ENCODE results near the gene C3orf20.

C3orf20 gene

DNA sequence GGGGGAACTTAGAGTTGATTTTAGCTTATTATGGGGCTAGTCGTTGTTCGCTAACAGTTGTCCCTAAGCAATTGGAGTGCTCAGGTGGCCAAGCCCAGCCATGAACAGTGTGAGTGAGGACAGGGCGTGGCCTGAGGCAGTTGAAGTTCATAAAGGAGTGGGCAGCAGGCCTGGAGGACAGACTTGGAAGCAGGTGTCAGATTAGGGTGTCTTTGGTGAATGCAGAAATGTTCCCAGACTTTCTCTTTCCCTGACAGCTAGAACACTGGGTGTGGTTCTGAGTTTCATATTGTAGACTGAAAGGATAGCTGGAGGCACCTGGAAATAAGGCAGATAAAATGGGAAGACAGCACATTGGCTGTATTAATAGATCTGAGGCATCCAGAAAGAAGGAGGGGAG lies 84.0 kb downstream of the C3orf20 start:
- DNase-seq (ENCODE audit: low spot score) = peak; percentile 36

DNA sequence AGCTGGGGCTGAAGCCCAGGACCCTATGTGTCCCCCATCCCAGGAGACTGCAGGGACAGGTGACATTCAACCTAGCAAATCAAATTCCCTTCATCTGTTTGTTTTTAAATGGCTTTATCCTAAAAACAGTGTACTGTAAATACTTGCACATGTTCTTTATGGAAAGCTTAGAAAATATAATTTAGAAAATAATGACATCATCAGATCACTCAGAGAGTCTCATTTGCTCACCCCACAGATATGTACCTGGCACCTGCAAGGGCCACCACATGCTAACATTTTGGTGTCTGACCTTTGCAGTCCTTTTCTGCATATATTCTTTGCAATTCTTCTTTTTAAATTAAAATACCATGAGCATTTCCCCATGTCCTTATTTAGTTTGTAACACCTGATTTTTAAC lies 85.2 kb downstream of the C3orf20 start:
- no peak for DNase-seq (ENCODE audit: low spot score)

DNA sequence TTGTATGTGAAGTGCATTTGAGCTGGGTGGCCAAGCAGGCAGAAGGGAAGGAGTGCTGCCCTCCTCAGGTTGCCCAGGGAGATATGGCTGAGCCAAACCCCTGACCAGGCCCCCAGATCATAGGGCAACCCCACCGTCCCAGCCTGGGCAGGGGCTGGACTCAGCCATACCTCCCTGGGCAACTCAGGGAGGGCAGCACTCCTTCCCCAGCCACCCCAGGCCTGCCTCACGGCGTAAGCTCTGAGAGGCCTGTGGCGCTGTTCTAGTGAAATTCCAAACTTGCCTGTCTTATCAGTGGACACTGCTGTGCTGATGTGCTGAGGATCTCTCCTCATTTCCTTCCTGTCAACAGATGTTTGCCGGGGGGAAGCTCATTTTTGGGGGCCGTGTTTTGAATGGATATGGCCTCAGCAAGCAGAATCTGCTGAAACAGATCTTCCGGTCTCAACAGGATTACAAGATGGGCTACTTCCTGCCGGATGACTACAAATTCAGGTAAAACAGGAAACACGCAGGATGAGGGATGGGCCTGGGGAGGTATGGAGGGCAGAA lies 86.3 kb downstream of the C3orf20 start:
- peak; percentile 52 for DNase-seq (ENCODE audit: low spot score)

DNA sequence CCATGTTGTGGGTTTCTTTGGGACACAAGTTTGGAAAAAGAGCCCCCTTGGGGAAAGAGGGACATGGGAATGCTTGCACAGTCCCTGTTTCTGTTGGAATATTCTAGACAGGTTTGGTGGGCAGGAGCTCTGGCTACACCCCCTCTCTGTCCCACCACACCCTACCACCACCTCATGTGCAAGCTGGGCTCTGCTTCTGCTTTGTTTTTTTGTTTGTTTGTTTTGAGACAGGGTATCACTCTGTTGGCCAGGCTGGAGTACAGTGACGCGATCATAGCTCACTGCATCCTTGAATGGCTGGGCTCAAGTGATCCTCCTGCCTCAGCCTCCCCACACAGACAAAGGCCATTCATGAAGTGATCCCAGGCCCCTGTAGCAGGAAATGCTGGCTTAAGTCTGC lies 86.9 kb downstream of the C3orf20 start:
- no peak for DNase-seq (ENCODE audit: low spot score)

DNA sequence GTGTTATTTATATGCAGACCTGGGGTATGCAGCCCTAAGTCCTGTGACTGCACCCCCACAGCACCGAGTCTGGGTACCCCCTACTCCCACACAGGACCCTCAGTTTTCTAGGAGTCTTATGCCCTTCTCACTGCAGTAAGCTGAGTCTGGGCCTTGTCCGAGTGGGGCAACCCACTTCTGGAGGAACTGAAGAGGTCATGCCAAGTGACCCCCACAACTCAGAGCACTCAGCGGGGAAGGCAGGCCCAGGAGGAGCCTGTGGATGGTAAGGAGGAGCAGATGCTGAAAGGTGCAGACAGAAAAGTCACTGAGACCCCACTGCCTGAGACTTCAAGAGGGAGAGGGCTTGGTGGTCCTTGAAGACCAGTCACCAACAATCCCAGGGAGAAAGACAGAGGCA lies 87.8 kb downstream of the C3orf20 start:
- no peak for DNase-seq (ENCODE audit: low spot score)

DNA sequence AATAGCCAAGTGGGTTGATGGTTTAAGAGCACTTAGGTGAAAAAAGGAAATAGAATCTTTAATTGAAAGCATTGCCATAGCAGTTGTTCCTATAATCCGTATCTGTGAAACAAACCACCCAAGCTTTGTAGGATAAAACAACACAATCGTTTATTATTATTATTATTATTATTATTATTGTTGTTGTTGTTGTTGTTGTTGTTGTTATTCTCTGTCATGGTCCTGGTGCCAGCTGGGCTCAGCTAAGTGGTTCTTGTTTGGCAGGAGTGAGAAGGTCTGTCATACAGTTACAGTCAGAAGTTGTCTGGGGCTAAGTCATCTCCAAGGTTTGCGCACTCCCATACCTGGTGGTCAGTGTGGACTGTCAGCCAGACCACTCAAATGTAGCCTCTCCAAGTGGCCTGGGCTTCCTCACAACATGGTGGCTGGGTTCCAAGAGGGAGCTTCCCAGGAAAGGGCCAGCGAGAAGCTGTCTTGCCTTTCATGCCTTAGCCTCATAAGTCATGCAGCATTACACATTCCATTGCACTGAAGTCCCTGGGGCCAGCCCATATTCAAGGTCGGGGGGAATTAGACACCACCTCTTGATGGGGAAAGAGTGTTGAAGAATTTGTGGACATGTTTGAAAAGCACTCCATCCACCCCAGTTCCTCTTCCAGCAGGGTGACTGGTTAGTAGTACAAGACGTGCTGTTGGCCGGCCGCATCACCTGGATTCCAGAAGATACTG lies 89.6 kb downstream of the C3orf20 start:
- no peak for DNase-seq (ENCODE audit: low spot score)

DNA sequence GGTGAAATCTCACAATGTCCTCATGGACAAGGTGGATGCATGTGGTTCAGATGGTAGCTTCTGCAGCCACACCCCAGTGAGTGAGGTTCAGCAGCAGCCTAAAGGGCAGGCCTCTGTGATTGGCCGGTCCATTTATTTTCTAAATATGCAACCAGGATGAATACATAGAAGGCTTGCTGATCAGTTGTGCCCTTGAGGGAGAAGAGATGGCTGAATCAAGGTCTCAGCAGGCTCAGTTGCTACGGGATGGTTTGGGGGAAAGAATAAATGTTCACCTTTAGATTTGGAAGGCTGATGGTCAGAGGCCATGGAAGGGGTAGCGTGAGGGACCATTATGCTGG lies 90.1 kb downstream of the C3orf20 start:
- no peak for DNase-seq (ENCODE audit: low spot score)

DNA sequence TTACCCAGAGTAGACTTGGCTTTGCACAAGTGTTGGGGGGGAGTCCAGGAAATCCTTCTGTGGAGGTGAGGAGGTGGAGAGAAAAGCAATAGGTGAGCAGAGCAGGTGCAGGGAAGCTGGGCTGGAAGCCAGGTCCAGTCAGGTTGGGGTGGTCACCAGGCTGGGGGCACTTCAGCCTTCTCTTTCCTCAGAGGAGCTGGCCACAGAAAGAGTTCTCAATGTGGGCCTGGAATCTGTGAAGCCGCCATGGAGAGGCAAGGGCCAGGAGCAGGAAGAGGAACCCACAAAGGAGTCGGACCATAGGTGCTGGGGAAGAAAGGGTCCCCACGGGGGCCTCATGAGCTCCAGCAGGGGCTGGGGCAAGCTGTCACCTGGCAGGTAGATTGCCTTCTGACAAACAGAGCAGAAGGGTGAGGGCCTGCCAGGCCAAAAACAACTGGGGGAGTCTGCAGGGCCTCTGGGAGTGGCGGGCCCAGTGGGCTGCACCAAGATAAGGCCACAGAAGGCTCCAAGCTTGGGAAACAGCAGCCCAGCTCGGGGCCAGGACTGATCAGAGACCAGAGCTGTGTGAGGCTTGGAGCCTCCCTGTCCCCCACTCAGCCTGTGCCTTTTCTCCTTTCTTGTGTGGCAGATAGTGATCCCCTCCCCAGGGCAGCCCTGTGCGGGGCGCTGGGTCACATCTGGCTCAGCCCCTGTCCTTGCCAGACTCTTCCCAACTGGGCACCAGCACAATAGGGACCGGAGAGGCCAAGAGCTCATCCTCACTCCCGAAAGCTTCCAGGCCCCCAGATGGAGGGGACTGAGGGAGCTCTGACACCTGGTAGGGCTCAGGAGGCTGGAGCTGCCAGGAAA lies 90.9 kb downstream of the C3orf20 start:
- DNase-seq (ENCODE audit: low spot score) = peak; percentile 34

DNA sequence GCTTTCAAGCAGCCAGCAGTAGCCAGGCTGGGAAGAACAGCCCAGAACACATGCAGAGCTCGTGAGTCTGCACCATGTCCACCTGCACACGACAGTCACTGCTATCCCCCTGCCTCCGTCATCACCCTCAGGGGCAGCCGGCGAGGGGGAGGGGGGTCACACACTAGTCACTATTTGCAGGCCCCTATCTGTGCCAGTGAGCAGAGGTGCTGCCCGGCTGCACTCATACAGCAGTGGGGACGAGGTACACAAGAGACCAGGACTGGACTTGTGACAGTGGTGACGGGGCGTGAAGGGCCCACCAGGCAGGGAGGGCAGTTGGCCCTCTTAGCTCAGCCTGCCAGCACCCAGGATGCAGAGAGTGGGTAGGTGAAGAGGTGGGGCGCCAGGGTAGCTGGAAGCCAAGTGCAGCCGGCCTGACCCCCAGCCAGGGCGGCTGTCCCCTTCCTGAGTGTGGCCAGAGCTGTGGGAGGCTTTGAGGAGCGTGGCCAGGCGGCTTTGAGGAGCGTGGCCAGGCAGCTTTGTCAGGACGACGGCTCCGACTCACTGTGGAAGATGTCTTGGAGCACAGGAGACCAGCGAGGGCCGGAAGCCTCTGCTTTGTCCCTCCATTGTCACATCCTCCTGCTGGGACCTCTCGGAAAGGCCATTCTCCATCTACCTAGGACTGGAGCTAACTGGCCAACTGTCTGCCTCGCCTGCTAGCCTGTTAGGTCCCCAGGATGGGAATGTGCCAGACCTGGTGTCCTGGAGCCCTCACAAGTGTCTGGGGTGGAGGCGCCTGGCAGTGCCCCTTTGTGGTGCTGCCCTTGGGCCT lies 91.7 kb downstream of the C3orf20 start:
- peak; percentile 48 for DNase-seq (ENCODE audit: low spot score)

DNA sequence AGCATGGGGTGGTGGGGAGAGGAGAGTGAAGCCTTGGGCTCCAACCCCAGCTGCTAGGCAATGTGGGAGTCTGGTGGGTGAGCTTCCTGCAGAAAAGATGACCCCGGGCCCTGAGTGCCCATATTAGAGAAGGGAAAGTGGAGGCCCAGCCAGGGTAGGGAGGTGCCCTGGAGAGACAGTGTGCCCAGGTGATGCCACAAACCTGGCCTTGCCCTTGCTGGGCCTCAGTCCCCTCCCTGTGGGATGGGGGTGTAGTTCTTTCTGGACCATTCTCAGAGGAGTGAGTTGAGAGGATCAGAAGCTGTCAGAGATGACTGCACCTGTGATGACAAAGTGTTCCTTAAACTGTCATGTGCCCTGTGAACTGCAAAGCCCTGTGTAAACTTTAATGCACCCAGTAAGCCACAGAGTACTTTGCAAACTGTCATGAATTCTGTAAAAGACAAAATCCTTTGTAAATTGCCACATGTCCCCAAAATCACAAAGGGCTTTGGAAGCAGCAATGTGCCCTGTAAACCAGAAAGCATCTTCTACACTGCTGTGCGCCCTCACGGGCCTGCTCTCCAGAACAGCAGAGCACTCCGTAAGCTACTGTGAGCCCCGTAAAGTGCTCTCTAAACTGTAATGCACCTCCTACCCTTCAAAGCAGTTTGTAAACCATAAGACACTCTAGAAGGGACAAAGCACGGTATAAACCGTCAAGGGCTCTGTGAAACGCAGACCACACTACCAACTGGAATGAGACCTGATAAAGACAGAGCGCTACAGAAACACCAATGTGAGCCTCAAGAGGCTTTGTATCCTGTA lies 92.5 kb downstream of the C3orf20 start:
- peak; percentile 33 for DNase-seq (ENCODE audit: low spot score)

DNA sequence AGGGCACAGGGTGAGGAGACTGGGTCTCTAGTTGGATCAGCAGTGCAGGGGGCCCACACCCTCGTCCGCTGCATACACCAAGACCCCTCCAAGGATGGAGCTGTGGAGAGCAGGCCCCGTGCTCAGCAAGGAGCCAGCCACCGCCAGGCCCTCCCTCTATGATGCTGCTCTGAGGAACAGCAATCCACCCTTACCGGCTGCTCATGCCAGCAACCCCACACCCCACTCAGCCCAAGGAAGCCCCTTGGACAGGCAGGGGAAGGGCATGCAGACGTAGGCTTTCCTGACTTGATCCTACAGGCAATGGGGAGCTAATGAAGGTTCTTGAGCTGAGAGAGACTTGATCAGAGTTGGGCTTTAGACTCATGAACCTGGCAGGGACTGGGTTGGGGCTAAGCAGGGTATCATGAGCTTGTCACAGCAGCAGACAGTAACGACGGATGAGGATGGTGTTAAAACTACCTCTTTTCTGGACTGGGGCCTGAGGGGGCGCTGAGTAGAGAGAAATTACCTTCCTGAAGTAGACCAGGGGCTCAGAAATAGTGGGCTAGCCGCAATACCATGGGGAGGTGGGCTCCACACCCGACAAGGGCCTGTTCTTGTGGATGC lies 93.3 kb downstream of the C3orf20 start:
- peak; percentile 36 for DNase-seq (ENCODE audit: low spot score)

DNA sequence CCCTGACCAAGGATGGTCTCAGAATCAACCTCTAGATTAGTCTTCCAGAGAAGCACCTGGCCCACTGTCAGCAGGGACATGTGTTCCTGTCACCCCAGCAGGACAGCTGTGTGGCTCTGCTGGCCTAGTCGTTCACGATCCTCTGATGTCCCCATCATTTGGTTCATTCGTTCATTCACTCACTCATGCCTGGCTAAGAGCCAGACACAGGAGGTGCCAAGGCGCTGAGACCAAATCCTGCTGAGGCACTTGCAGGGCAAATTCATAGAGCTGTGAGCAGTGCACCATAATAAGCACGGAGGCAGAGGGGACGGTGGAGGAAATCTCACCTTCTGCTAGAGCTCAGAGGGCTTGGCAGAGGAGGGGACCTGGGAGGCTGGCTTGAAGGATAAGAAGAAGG lies 93.9 kb downstream of the C3orf20 start:
- DNase-seq (ENCODE audit: low spot score) = no peak

DNA sequence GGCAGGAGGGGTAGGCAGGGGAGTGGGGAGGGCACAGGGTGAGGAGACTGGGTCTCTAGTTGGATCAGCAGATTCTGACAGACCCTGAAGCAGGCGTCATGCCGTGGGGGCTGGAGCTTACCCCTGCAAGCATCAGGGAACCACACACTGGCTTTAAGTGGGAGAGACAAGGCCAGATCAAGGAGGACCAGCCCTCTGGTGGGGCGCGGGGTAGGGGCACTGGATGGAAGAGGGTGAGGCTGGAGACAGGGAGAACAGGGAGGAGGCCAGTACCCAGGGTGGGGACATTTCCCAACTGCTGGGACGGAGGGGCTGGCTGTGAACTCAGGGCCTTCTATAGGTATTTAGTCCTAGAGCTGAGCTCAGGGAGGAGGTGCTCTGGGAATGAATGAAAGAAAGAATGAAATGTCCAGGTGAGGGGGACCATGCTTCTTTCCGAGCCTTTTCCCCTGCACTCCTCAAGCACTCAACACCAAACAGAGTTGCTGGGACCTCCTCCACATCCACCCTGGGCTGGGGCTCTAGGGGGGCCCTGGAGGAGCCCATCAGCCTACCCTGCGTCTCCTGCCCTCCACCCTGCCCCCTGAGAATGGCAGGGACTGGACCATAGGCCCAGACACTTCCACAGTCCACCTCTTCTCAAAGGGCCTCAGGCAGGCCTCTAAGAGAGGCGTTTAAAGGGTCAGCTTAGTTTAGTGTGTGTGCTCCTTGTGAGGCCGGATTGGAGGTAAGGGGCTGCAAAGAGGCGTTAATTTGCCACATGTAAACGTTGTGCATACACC lies 94.8 kb downstream of the C3orf20 start:
- peak; percentile 50 for DNase-seq (ENCODE audit: low spot score)

DNA sequence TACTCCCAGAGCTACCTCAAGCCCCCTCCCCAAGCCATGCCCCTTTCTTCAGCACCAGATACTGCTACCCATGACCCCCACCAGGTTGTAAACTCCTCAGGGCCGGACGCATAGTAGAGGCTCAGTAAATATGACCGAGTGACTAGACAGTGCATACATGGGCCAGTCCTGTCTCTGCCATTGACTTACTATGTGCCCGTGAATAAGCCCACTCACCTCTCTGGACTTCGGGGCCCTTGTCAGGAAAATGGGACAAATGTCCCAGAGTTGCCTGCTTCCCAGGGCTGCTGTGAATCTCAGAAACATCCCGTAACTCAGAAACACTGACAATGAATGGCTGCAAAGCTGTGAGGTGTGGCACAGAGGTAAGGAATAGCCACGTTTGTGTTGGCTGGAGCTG lies 95.7 kb downstream of the C3orf20 start:
- DNase-seq (ENCODE audit: low spot score) = no peak

DNA sequence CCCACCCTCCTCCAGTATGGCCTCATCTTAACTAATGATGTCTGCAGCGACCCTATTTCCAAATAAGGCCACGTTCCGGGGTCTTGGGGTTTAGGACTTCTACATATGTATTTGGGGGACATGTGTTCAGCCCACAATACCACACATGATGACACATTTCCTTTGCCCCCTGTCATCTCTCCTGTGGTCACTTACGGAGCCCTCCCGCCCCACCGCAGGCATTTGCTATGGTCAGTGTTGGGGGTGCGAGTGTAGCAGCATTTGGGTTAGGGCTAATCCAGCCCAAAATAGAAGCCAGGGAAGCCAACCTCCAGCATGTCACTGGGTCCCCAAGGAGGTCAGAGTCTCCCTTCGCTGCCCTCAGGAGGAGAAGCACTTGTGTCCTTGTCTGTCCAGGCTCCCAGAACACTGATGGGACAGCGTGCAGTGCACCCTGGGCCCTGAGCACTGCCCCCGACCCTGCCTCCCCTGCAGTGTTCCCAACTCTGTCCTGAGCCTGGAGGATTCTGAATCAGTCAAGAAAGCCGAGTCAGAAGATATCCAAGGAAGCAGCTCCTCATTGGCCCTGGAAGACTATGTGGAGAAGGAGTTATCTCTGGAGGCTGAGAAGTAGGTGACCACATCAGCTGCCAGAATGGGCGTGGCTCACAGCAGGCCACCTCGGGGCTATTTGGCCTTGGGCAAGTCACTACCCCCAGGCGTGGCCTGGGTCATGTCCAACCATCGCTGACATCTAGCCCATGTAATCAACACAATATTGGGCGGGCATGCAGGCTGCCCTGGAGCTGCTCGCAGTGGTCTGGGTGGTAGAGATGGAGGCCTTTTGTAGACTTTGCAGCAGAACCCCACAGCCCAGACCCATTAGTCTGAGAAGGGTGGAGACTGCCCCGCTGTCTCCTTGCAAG lies 96.9 kb downstream of the C3orf20 start:
- DNase-seq (ENCODE audit: low spot score) = peak; percentile 42

DNA sequence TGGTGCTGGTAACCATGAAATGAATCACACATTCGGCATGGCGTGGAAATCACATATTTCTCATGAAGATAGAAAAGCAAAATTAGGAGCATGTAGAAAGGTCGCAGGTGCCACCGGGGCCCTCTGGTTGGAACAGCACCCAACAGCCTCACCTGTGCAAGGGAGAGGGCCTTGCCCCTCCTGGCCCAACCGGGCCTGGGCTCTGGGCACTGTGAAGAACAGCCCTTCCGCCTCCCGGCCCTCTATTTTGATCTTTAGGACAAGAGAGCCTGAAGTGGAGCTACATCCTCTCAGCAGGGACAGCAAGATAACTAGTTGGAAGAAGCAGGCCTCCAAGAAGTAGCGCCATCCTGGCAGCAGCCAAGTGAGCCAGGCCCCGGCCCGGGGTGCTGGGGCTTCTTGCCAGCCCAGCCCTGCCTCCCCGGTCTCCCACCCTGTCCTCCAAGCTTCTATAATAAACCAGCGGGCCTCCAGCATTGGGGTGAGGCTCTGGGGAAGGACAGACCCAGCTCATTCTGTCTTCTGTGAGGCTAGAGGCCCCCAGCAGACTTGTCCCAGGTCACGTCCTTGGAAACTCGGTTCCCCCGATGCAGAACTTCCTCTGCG lies 97.7 kb downstream of the C3orf20 start:
- DNase-seq (ENCODE audit: low spot score) = peak; percentile 36

DNA sequence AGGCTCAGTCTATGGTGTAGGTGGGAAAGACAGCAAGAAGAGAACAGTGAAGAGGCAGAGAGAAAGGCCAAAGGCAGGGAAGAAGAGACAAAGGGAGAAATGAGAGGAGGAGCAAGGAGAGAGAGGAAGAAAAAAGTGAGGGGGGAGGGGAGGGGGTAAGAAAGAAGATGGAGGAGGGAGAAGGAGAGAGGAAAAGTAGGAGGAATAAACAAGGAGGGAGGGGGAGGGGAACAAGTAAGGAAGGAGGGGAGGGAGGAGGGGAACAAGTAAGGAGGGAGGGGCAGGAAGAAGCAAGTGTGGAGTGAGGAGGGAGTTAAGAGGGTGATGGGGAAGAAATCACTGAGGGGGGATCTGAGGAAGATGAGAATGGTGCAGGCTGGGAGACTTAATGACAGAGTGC lies 98.3 kb downstream of the C3orf20 start:
- no peak for DNase-seq (ENCODE audit: low spot score)

DNA sequence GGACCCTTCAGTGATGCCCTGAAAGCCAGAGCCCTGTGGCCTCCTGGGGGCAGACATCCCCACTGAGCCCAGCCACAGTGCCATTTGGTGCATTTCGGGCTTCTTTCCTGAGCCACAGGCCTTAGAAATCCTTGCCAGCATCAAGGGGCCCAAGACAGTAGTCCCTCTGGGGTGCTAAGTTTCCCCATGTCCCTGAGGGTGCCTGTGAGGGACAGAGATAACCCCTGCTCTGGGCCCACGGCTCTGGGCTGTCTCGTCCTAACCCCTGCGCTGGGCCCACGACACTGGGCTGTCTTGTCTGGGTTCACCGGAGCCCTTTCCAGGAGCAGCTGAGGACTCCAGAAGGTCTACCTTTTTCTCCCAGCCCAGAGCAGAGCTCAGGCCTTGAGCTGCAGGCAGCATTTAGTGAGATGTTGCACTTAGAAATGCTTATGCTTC lies 98.8 kb downstream of the C3orf20 start:
- peak; percentile 46 for DNase-seq (ENCODE audit: low spot score)

DNA sequence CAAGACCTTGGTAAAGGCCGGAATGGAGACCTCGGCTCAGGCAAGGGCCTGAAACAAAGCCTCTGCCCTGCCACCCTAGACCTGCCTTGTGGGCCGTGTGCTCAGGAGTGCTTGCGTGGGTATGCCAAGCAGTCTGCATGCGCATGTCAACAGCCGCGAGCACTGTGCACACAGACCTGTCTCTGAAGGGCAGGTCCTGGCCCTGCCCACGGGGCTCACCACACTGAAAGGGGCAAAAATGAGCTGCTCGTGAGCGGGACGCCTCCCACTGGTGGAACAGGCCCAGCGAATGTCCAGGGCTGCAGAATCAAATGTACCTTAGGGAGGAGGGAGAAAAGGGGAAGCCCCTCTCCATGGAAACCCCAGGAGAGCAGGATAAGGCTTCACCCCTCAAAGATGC lies 99.5 kb downstream of the C3orf20 start:
- peak; percentile 51 for DNase-seq (ENCODE audit: low spot score)
